HG02678 (cell line): ENCODE measurements around the gene WDR26.

Experiments used
- ATAC-seq: cut with Tn5 transposase; IDR thresholded peaks from one replicate; pipeline ENCODE4 v1.9.1; 2021; ENCODE audit warnings: mild to moderate bottlenecking, moderate library complexity; ENCODE audit not compliant: unreplicated experiment

WDR26 gene

GRCh38 chr1:224399887-224400286 lies 34.7 kb downstream of the WDR26 start:
- no peak for ATAC-seq

GRCh38 chr1:224393294-224393693 lies 41.3 kb downstream of the WDR26 start:
- ATAC-seq = no peak

GRCh38 chr1:224392411-224393249 lies 42.0 kb downstream of the WDR26 start:
- no peak for ATAC-seq

GRCh38 chr1:224390517-224390916 lies 44.1 kb downstream of the WDR26 start:
- ATAC-seq = no peak

GRCh38 chr1:224387943-224388342 lies 46.7 kb downstream of the WDR26 start:
- ATAC-seq = no peak

GRCh38 chr1:224387302-224387912 lies 47.2 kb downstream of the WDR26 start:
- ATAC-seq = no peak

- ATAC-seq = no peak
Observed at GRCh38 chr1:224383218-224383617, 51.4 kb downstream of the WDR26 start.

- no peak for ATAC-seq
Observed at GRCh38 chr1:224381880-224382548, 52.6 kb downstream of the WDR26 start.

- ATAC-seq = peak; percentile 73
Observed at GRCh38 chr1:224380003-224380402, 54.6 kb downstream of the WDR26 start.

- ATAC-seq = peak; percentile 52
Observed at GRCh38 chr1:224378855-224379631, 55.6 kb downstream of the WDR26 start.

GRCh38 chr1:224377676-224378006 lies 57.0 kb downstream of the WDR26 start:
- ATAC-seq = peak; percentile 68

GRCh38 chr1:224375059-224375458 lies 59.5 kb downstream of the WDR26 start:
- no peak for ATAC-seq

- ATAC-seq = no peak
Observed at GRCh38 chr1:224373008-224373590, 61.5 kb downstream of the WDR26 start.

GRCh38 chr1:224368409-224368808 lies 66.2 kb downstream of the WDR26 start:
- ATAC-seq = peak; percentile 87

GRCh38 chr1:224359207-224359606 lies 75.4 kb downstream of the WDR26 start:
- no peak for ATAC-seq

GRCh38 chr1:224358237-224358636 lies 76.4 kb downstream of the WDR26 start:
- no peak for ATAC-seq

GRCh38 chr1:224357626-224358124 lies 76.9 kb downstream of the WDR26 start:
- no peak for ATAC-seq

GRCh38 chr1:224356685-224357625 lies 77.6 kb downstream of the WDR26 start, which contains the start of gene CNIH4:
TSS of gene CNIH4 (plus strand) at chr1:224356879. CDS start at chr1:224356925, 46 bp downstream.
- peak; percentile 97 for ATAC-seq
